Fibroblast of pulmonary artery (primary cell): ENCODE results near the gene ZC2HC1B.
A peak's percentile ranks its signal among the peaks of the same experiment; 100 is the strongest.
"Not testable (repeated sequence)": the region's sequence is repeated elsewhere in the genome, so short reads cannot be mapped to it uniquely, and the experiment has no call there.

Experiments used
- DNase-seq: peaks from one replicate; pipeline ENCODE4 v3.0.0-alpha.2; 2010; ENCODE audit warnings: low read depth
- H3K4me3 ChIP-seq: replicated peaks from 2 replicates; pipeline ENCODE4 v1.5.1; 2011; ENCODE audit warnings: low read depth, mild to moderate bottlenecking, control low read depth, low read length, moderate library complexity
- CTCF ChIP-seq: IDR thresholded peaks from 2 replicates; pipeline ENCODE4 v1.5.1; 2011; ENCODE audit warnings: mild to moderate bottlenecking, control low read depth, low read length, inconsistent platforms; ENCODE audit errors: missing control alignments

ZC2HC1B gene

DNA sequence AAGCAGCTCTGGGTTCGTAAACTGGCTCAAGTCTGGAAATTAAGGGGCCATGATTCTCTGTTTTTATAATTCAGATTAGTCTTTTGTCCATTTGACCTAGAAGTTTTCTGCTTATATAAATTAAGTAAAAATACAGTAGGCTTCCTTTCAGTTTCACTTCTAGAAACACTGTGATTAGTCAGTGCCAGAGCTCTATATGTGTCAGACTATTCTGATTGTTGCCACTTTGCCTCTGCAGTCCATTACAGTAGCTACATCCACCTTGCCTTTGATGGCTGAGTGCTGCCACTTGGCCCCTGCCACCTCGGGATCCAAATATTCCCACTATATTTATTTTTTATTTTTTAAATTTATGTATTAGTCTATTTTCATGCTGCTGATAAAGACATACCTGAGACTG, 7.9 kb downstream of the ZC2HC1B start:
- TF ChIP-seq CTCF: no peak
- peak; percentile 3 for DNase-seq
- H3K4me3 ChIP-seq: no peak overlapping the region

DNA sequence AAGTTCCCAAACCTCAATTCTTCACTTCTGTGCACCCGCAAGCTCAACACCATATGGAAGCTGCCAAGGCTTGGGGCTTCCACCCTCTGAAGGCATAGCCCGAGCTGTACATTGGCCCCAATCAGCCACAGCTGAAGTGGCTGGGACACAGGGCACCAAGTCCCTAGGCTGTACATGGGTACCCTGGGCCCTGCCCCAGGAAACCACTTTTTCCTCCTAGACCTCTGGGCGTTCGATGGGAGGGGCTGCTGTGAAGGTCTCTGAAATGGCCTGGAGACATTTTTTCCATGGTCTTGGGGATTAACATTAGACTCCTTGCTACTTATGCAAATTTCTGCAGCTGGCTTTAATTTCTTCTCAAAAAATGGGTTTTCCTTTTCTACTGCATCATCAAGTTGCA, 9.3 kb downstream of the ZC2HC1B start:
- not testable (repeated sequence) for H3K4me3 ChIP-seq, DNase-seq

DNA sequence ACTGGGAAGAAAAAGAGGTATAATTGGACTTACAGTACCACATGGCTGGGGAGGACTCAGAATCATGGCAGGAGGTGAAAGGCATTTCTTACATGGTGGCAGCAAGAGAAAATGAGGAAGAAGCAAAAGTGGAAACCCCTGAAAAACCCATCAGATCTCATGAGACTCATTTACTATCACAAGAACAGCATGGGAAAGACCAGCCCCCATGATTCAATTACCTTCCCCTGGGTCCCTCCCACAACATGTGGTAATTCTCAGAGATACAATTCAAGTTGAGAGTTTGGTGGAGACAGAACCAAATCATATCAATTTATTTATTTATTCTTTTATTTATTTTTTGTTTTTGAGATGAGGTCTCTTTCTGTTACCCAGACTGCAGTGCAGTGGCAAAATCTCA, 10.2 kb downstream of the ZC2HC1B start:
- H3K4me3 ChIP-seq, DNase-seq: not testable (repeated sequence)

DNA sequence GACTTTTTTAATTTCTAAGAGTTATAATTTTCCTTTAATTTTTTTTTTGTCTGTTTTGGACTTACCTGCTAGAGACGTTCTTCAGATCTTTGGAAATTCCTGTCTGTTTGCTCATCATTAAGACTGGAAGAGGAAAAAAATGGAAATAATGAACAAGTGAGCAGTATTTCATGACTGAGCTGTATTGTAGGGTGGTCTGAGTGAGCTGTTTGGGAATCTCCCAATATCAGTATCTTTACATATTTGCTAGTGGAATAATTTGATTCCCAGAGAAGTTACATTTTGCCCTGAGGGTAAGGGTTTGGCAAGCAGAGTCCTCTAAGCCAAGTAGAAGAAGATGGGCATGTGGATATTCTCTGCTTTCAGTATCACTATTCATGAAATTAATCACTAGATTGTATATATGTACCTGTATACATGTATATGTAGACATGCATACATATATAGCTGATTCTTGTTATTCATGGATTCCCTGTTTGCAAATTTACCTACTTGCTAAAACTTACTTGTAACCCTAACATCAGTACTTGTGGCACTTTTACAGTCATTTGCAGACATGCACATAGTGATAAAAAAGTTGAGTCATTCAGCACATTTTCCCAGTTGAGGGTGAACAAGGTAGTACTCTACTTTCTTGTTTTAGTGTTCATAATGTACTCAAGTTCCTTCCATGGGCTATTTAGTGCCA, 13.5 kb downstream of the ZC2HC1B start:
- no peak for DNase-seq
- no peak for TF ChIP-seq CTCF
- H3K4me3 ChIP-seq: no peak overlapping the region

DNA sequence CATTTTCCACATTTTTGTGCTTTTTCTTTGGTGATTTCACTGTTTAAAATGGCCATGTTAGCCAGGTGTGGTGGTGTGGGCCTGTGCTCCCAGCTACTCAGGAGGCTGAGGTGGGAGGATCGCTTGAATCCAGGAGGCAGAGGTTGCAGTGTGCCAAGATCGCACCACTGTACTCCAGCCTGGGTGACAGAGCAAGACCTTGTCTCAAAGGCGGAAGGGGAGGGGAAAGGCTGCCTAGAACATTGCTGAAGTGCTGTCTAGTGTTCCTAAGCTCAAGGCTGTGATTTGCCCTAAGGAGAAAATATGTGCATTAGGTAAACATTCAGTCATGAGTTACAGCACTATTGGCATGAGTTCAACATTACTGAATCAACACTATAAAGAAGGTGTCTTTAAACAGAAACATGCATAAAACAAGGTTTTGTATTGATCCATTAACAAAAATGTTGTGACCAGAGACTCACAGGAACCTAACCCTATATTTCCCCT, 14.0 kb downstream of the ZC2HC1B start:
- DNase-seq: no peak
- H3K4me3 ChIP-seq: no peak overlapping the region
- TF ChIP-seq CTCF: no peak

DNA sequence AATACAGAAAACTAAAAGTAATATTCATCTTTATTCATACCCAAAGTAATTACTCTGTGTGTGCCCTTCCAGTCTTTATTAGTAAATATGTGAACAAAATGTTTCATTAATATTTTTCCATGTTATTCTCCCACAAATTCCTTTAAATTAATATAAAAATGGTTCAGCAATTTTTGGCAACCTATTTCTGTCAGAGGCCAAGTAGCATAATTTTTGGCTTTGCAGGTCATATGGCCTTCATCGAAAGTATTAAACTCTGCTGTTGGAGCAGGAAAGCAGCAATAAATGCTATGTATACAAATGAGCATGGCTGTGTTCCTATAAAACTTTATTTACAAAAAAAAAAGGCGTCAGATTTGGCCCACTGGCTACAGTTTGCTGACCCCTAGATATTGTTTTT, 16.1 kb downstream of the ZC2HC1B start:
- H3K4me3 ChIP-seq: no peak overlapping the region
- no peak for TF ChIP-seq CTCF
- DNase-seq: no peak

- no peak for DNase-seq
- H3K4me3 ChIP-seq: no peak overlapping the region
- no peak for TF ChIP-seq CTCF
Observed at GRCh38 chr6:143882401-143882930, 18.2 kb downstream of the ZC2HC1B start.

DNA sequence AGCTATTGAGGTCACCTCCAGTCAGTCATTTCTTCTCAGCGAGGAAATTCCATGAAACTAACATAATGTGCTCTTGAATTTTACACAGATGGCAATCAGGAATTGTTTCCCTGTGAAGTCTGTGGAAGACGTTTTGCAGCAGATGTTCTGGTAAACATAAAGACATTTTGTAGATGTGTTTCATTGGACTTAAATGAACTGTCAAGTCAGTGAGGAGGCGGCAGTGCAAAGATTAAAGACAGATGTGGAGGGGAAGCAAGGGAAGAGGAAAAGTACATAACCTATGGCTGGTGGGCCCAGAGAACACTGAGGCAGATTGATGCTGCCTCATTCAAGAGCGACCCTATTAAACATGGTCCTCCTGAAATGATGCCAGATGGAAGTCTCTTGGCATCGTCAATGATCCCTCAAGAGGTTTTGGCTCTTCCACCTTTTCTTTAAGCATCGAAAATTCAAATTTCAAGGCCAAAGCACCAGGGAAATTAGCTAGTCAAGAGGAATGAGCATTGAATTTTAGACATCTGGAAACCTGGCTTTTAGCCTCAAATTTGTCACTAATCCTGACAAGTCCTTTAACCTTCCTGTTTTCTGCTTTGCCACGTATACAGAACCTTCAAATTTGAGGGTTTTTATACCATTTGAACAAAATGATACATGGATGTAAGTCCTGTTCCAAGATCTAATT, 20.1 kb downstream of the ZC2HC1B start:
- DNase-seq: no peak
- no peak for TF ChIP-seq CTCF
- H3K4me3 ChIP-seq: no peak overlapping the region
